ENCODE results near the gene UNC119B.

Gene UNC119B

GRCh38 chr12:120698665-120699064 lies 11.6 kb upstream of the UNC119B start:
- H3K36me3 ChIP-seq (ENCODE audit: control insufficient read depth, insufficient read depth, low read length) = peaks cover 34% of the 10 kb centered on the region
- no peak overlapping the region for H3K4me3 ChIP-seq (replicated peaks; ENCODE audit: low read depth, low read length)
- no peak for DNase-seq (ENCODE audit: extremely low read depth, insufficient read length)
- TF ChIP-seq CTCF (IDR thresholded peaks at IDR 0.05; ENCODE audit: insufficient read depth, low read length, poor library complexity, severe bottlenecking) = no peak
- no peaks in the 10 kb centered on the region for H3K27me3 ChIP-seq (replicated peaks; ENCODE audit: control insufficient read depth, insufficient read depth, low read length)

GRCh38 chr12:120699553-120699952 lies 10.7 kb upstream of the UNC119B start:
- H3K4me3 ChIP-seq (replicated peaks; ENCODE audit: low read depth, low read length) = no peak overlapping the region
- no peaks in the 10 kb centered on the region for H3K27me3 ChIP-seq (replicated peaks; ENCODE audit: control insufficient read depth, insufficient read depth, low read length)
- DNase-seq (ENCODE audit: extremely low read depth, insufficient read length) = no peak
- no peak for TF ChIP-seq CTCF (IDR thresholded peaks at IDR 0.05; ENCODE audit: insufficient read depth, low read length, poor library complexity, severe bottlenecking)
- H3K36me3 ChIP-seq (ENCODE audit: control insufficient read depth, insufficient read depth, low read length) = peaks cover 29% of the 10 kb centered on the region

GRCh38 chr12:120700886-120701285 lies 9.4 kb upstream of the UNC119B start:
- Histone ChIP-seq H3K36me3 (ENCODE audit: control insufficient read depth, insufficient read depth, low read length) (peaks cover 23% of the 10 kb centered on the region), H3K4me3 (replicated peaks; ENCODE audit: low read depth, low read length) (no peak overlapping the region), H3K27me3 (replicated peaks; ENCODE audit: control insufficient read depth, insufficient read depth, low read length) (no peaks in the 10 kb centered on the region)
- DNase-seq (ENCODE audit: extremely low read depth, insufficient read length) = no peak
- no peak for TF ChIP-seq CTCF (IDR thresholded peaks at IDR 0.05; ENCODE audit: insufficient read depth, low read length, poor library complexity, severe bottlenecking)

- Histone ChIP-seq H3K4me3 (replicated peaks; ENCODE audit: low read depth, low read length) (no peak overlapping the region), H3K36me3 (ENCODE audit: control insufficient read depth, insufficient read depth, low read length) (peaks cover 16% of the 10 kb centered on the region), H3K27me3 (replicated peaks; ENCODE audit: control insufficient read depth, insufficient read depth, low read length) (no peaks in the 10 kb centered on the region)
- no peak for TF ChIP-seq CTCF (IDR thresholded peaks at IDR 0.05; ENCODE audit: insufficient read depth, low read length, poor library complexity, severe bottlenecking)
- DNase-seq (ENCODE audit: extremely low read depth, insufficient read length) = no peak
Observed at GRCh38 chr12:120702637-120703036, 7.6 kb upstream of the UNC119B start.

- Histone ChIP-seq H3K27me3 (replicated peaks; ENCODE audit: control insufficient read depth, insufficient read depth, low read length) (no peaks in the 10 kb centered on the region), H3K36me3 (ENCODE audit: control insufficient read depth, insufficient read depth, low read length) (peaks cover 12% of the 10 kb centered on the region), H3K4me3 (replicated peaks; ENCODE audit: low read depth, low read length) (no peak overlapping the region)
- no peak for DNase-seq (ENCODE audit: extremely low read depth, insufficient read length)
- no peak for TF ChIP-seq CTCF (IDR thresholded peaks at IDR 0.05; ENCODE audit: insufficient read depth, low read length, poor library complexity, severe bottlenecking)
Observed at GRCh38 chr12:120703311-120703942, 6.8 kb upstream of the UNC119B start.

- H3K27me3 ChIP-seq (replicated peaks; ENCODE audit: control insufficient read depth, insufficient read depth, low read length) = no peaks in the 10 kb centered on the region
- peaks cover 6% of the 10 kb centered on the region for H3K36me3 ChIP-seq (ENCODE audit: control insufficient read depth, insufficient read depth, low read length)
- no peak for DNase-seq (ENCODE audit: extremely low read depth, insufficient read length)
- H3K4me3 ChIP-seq (replicated peaks; ENCODE audit: low read depth, low read length) = no peak overlapping the region
- no peak for TF ChIP-seq CTCF (IDR thresholded peaks at IDR 0.05; ENCODE audit: insufficient read depth, low read length, poor library complexity, severe bottlenecking)
Observed at GRCh38 chr12:120705618-120706017, 4.6 kb upstream of the UNC119B start.
